ENCODE measurements around the gene TBC1D28.
"Not testable (repeated sequence)": the region's sequence is repeated elsewhere in the genome, so short reads cannot be mapped to it uniquely, and the experiment has no call there.

The TBC1D28 gene

GRCh38 chr17:18626152-18626870, 17.9 kb downstream of the TBC1D28 start:
- Histone ChIP-seq H3K4me2 (ENCODE audit: low read length, poor library complexity, severe bottlenecking) (no peak overlapping the region), H4K91ac (ENCODE audit: low read length) (no peak overlapping the region), H3K27me3 (ENCODE audit: control insufficient read depth in 1 of 2, insufficient read depth in 1 of 2, low read length in 2 of 2) (no peaks in the 10 kb centered on the region), H3K4me1 (ENCODE audit: control insufficient read depth, insufficient read depth, low read depth, low read length) (no peaks in the 10 kb centered on the region), H3K36me3 (ENCODE audit: control insufficient read depth in 1 of 2, insufficient read depth in 2 of 2, low read depth in 1 of 2, low read length in 2 of 2) (no peaks in the 10 kb centered on the region), H3K18ac (ENCODE audit: low read depth in 1 of 2, low read length in 2 of 2) (no peak overlapping the region), H2AK5ac (ENCODE audit: low read length, severe bottlenecking) (no peak overlapping the region), H2BK15ac (ENCODE audit: low read depth, poor library complexity, severe bottlenecking) (no peak overlapping the region), H3K79me1 (replicated peaks; ENCODE audit: low read length, poor library complexity, severe bottlenecking) (no peaks in the 10 kb centered on the region), H3K27ac (ENCODE audit: low read length, poor library complexity, severe bottlenecking) (no peak overlapping the region), H3K9ac (ENCODE audit: low read length) (peak overlapping the region; percentile 48), H3K4ac (ENCODE audit: low read depth in 1 of 2, low read length in 2 of 2) (no peak overlapping the region), H3K4me3 (ENCODE audit: insufficient read depth in 1 of 2, low read depth in 1 of 2, low read length in 2 of 2) (no peak overlapping the region), H2BK5ac (ENCODE audit: low read depth, low read length, poor library complexity, severe bottlenecking) (no peak overlapping the region), H2AFZ (ENCODE audit: low read depth, low read length) (no peak overlapping the region), H2BK120ac (ENCODE audit: low read depth, low read length) (no peak overlapping the region), H4K8ac (ENCODE audit: low read length) (no peak overlapping the region), H3K14ac (ENCODE audit: low read length in 2 of 2) (no peak overlapping the region), H3K23ac (ENCODE audit: low read length in 2 of 2) (no peak overlapping the region), H2BK12ac (ENCODE audit: low read length in 2 of 2) (no peak overlapping the region), H3K9me3 (ENCODE audit: control insufficient read depth, low read length) (no peaks in the 10 kb centered on the region)
- no peak for DNase-seq
- 94% methylated on average over 11 of the region's 12 CpGs for WGBS

GRCh38 chr17:18625509-18626104, 18.6 kb downstream of the TBC1D28 start:
- H2BK12ac ChIP-seq (ENCODE audit: low read length in 2 of 2); H2AFZ ChIP-seq (ENCODE audit: low read depth, low read length); H2BK5ac ChIP-seq (ENCODE audit: low read depth, low read length, poor library complexity, severe bottlenecking); H3K14ac ChIP-seq (ENCODE audit: low read length in 2 of 2); H2BK15ac ChIP-seq (ENCODE audit: low read depth, poor library complexity, severe bottlenecking); H3K79me1 ChIP-seq (replicated peaks; ENCODE audit: low read length, poor library complexity, severe bottlenecking); H3K27me3 ChIP-seq (ENCODE audit: control insufficient read depth in 1 of 2, insufficient read depth in 1 of 2, low read length in 2 of 2); H3K4ac ChIP-seq (ENCODE audit: low read depth in 1 of 2, low read length in 2 of 2); H2AK5ac ChIP-seq (ENCODE audit: low read length, severe bottlenecking); H4K91ac ChIP-seq (ENCODE audit: low read length); H3K36me3 ChIP-seq (ENCODE audit: control insufficient read depth in 1 of 2, insufficient read depth in 2 of 2, low read depth in 1 of 2, low read length in 2 of 2); H3K4me2 ChIP-seq (ENCODE audit: low read length, poor library complexity, severe bottlenecking); H3K27ac ChIP-seq (ENCODE audit: low read length, poor library complexity, severe bottlenecking); H3K4me1 ChIP-seq (ENCODE audit: control insufficient read depth, insufficient read depth, low read depth, low read length); H2BK120ac ChIP-seq (ENCODE audit: low read depth, low read length); H3K9me3 ChIP-seq (ENCODE audit: control insufficient read depth, low read length); H3K23ac ChIP-seq (ENCODE audit: low read length in 2 of 2); H3K18ac ChIP-seq (ENCODE audit: low read depth in 1 of 2, low read length in 2 of 2); H4K8ac ChIP-seq (ENCODE audit: low read length): not testable (repeated sequence)
- DNase-seq = peak; percentile 27
- Histone ChIP-seq H3K4me3 (ENCODE audit: insufficient read depth in 1 of 2, low read depth in 1 of 2, low read length in 2 of 2) (peak overlapping the region in 1 of 2 experiments; percentile 73), H3K9ac (ENCODE audit: low read length) (peak overlapping the region; percentile 85)
- 57% methylated on average over 15 of the region's 22 CpGs for WGBS

DNA sequence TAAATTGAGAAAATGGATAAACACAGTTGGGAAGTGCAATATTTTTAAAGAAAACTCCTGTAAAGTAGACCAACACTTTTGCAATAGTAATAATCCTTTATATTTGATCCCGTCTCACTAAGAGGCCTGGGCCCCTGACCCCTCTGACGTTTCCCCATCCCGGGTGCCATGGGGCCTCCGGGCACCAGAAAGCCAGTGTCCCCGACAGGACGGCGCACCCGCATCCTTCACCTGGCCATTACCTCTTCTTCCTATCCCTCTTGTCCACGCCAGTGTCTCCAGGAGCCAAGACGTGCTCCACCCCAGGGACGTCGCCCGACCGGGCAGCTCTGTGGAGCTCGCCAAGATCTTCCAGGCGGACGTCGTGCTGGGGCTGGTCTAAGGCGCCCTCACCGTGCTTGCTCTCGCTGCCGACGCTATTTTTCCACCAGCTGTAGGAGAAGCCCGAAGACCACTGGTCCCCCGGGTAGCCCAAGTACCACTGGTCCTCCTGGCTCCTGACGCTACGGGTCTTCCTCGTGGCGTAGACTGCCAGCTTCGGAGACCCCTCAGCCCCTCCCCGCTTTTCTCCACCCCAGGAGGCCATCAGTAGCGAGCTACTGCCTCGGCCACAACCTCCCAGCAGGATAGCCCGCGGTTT, 19.2 kb downstream of the TBC1D28 start:
- not testable (repeated sequence) for H3K27me3 ChIP-seq (ENCODE audit: control insufficient read depth in 1 of 2, insufficient read depth in 1 of 2, low read length in 2 of 2); H3K23ac ChIP-seq (ENCODE audit: low read length in 2 of 2); H3K4me1 ChIP-seq (ENCODE audit: control insufficient read depth, insufficient read depth, low read depth, low read length); H3K9me3 ChIP-seq (ENCODE audit: control insufficient read depth, low read length); H2AK5ac ChIP-seq (ENCODE audit: low read length, severe bottlenecking); H3K18ac ChIP-seq (ENCODE audit: low read depth in 1 of 2, low read length in 2 of 2); H2BK5ac ChIP-seq (ENCODE audit: low read depth, low read length, poor library complexity, severe bottlenecking); H2BK12ac ChIP-seq (ENCODE audit: low read length in 2 of 2); H2BK120ac ChIP-seq (ENCODE audit: low read depth, low read length); H3K14ac ChIP-seq (ENCODE audit: low read length in 2 of 2); H3K36me3 ChIP-seq (ENCODE audit: control insufficient read depth in 1 of 2, insufficient read depth in 2 of 2, low read depth in 1 of 2, low read length in 2 of 2); H3K4me2 ChIP-seq (ENCODE audit: low read length, poor library complexity, severe bottlenecking); H2BK15ac ChIP-seq (ENCODE audit: low read depth, poor library complexity, severe bottlenecking); H4K8ac ChIP-seq (ENCODE audit: low read length); H2AFZ ChIP-seq (ENCODE audit: low read depth, low read length); H4K91ac ChIP-seq (ENCODE audit: low read length); DNase-seq; H3K79me1 ChIP-seq (replicated peaks; ENCODE audit: low read length, poor library complexity, severe bottlenecking); H3K4ac ChIP-seq (ENCODE audit: low read depth in 1 of 2, low read length in 2 of 2); H3K27ac ChIP-seq (ENCODE audit: low read length, poor library complexity, severe bottlenecking)
- Histone ChIP-seq H3K9ac (ENCODE audit: low read length) (peak overlapping the region; percentile 85), H3K4me3 (ENCODE audit: insufficient read depth in 1 of 2, low read depth in 1 of 2, low read length in 2 of 2) (peak overlapping the region in 1 of 2 experiments; percentile 73)
- 95% methylated on average over 6 of the region's 35 CpGs for WGBS

DNA sequence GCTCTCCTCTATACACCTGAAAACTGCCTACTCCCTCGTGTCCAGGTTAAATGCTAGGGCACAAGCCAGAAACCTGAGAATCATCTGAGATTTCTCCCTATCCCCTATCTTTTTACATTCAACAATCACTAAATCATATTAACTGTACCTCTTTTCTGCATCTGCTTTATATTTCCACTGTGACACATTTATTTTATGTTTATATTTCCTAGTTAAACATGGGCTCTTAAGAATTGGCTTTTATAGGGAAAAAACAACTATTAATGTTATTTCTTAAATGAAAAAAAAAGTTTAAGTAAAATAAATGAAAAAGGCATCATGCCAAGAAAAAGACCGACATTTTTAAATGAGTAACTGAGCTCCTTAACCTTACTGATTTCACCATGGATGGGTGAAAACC, 26.6 kb downstream of the TBC1D28 start:
- WGBS = no CpG with 5 or more reads among the region's 2 CpGs
- H2AK5ac ChIP-seq (ENCODE audit: low read length, severe bottlenecking); H3K9me3 ChIP-seq (ENCODE audit: control insufficient read depth, low read length); H3K27me3 ChIP-seq (ENCODE audit: control insufficient read depth in 1 of 2, insufficient read depth in 1 of 2, low read length in 2 of 2); H3K4me3 ChIP-seq (ENCODE audit: insufficient read depth in 1 of 2, low read depth in 1 of 2, low read length in 2 of 2); H2AFZ ChIP-seq (ENCODE audit: low read depth, low read length); H3K27ac ChIP-seq (ENCODE audit: low read length, poor library complexity, severe bottlenecking); H2BK120ac ChIP-seq (ENCODE audit: low read depth, low read length); H3K9ac ChIP-seq (ENCODE audit: low read length); H3K4me2 ChIP-seq (ENCODE audit: low read length, poor library complexity, severe bottlenecking); H3K36me3 ChIP-seq (ENCODE audit: control insufficient read depth in 1 of 2, insufficient read depth in 2 of 2, low read depth in 1 of 2, low read length in 2 of 2); H3K18ac ChIP-seq (ENCODE audit: low read depth in 1 of 2, low read length in 2 of 2); DNase-seq; H3K4me1 ChIP-seq (ENCODE audit: control insufficient read depth, insufficient read depth, low read depth, low read length); H3K23ac ChIP-seq (ENCODE audit: low read length in 2 of 2); H4K91ac ChIP-seq (ENCODE audit: low read length); H3K4ac ChIP-seq (ENCODE audit: low read depth in 1 of 2, low read length in 2 of 2); H2BK12ac ChIP-seq (ENCODE audit: low read length in 2 of 2); H2BK5ac ChIP-seq (ENCODE audit: low read depth, low read length, poor library complexity, severe bottlenecking); H3K14ac ChIP-seq (ENCODE audit: low read length in 2 of 2); H4K8ac ChIP-seq (ENCODE audit: low read length); H3K79me1 ChIP-seq (replicated peaks; ENCODE audit: low read length, poor library complexity, severe bottlenecking); H2BK15ac ChIP-seq (ENCODE audit: low read depth, poor library complexity, severe bottlenecking): not testable (repeated sequence)
